Esophagus squamous epithelium (tissue), 4 donors: ENCODE measurements around the gene ZCWPW1.

ENCODE experiments used
- POLR2A ChIP-seq, 4 donors: fragments of 450-650 bp; IDR thresholded peaks; one replicate each; pipeline ENCODE4 v1.6.1; 2017; ENCODE audit warnings: antibody characterized with exemption in 4 of 4, mild to moderate bottlenecking in 4 of 4, moderate library complexity in 3 of 4
- TF ChIP-seq, protein P1 (sequence below), 6 experiments: fragments of 450-650 bp in 4 of 6; fragments of 200-600 bp in 2 of 6; sonication (generic) in 2 of 6; IDR thresholded peaks; one replicate each; pipeline ENCODE4 v1.5.1; 2016 to 2019; ENCODE audit warnings: antibody characterized with exemption in 6 of 6, mild to moderate bottlenecking in 4 of 6, moderate library complexity in 4 of 6

DNA sequence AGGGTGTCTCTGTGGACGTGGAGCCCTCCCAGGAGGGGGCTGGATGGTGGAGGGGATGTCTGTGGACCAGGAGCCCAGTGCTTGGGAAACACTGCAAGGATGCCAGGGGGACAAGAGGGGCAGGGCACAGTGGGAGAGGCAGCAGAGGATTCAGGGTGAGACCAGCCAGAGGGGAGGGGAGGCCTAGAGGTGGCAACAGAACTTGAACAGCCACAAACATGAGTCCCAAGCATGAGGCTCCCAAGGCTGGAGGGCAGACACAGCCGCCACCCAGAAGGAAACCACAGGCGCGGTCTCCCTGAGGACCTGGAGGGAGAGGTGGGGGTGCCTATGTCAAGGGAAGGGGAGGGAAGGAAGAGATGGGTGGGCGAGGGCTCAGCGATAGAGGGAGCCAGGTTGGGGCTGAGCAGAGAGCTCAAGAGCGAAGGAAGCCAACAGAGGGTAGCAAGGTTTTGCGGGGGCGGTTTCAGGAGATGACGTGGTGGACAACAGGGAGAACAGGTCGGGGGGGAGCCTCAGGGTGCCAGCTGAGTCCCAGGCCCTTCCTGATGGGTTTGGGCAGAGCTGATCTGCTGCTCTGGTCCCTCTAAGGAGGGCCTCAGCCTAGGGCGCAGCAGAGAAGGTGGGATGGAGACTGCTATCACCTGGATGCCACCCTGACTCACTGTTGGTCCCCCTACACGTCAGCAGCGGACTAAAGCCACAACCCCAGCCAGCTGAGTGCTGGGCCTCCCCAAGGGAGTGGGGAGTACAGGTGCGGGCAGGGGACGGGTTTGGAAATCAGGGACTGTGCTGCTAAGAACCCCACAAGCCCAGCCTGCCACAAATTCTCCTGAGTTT is 61.9 kb downstream of the ZCWPW1 start:
- TF ChIP-seq, protein P1, sequence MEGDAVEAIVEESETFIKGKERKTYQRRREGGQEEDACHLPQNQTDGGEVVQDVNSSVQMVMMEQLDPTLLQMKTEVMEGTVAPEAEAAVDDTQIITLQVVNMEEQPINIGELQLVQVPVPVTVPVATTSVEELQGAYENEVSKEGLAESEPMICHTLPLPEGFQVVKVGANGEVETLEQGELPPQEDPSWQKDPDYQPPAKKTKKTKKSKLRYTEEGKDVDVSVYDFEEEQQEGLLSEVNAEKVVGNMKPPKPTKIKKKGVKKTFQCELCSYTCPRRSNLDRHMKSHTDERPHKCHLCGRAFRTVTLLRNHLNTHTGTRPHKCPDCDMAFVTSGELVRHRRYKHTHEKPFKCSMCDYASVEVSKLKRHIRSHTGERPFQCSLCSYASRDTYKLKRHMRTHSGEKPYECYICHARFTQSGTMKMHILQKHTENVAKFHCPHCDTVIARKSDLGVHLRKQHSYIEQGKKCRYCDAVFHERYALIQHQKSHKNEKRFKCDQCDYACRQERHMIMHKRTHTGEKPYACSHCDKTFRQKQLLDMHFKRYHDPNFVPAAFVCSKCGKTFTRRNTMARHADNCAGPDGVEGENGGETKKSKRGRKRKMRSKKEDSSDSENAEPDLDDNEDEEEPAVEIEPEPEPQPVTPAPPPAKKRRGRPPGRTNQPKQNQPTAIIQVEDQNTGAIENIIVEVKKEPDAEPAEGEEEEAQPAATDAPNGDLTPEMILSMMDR (IDR thresholded peaks at IDR 0.05), result no peak
- TF ChIP-seq POLR2A (IDR thresholded peaks at IDR 0.05), result no peak
